ENCODE measurements around the gene TRIM36. TPM values are rescaled to one million over a fixed set of nuclear protein-coding genes. Genes with fewer than 3 reads are reported as not detected.
A peak's percentile ranks its signal among the peaks of the same experiment; 100 is the strongest.

Gene TRIM36
- total RNA-seq, 3 donors from 2014 or later: 20.6 to 45.7 (median 27.1) TPM

- Histone ChIP-seq H3K36me3 (ENCODE audit: low read depth) (no peaks in the 10 kb centered on the region), H3K9me3 (no peaks in the 10 kb centered on the region), H3K4me3 (no peak overlapping the region), H3K4me1 (ENCODE audit: low read depth) (peaks cover 12% of the 10 kb centered on the region)
- peak; percentile 49 to 76 (median 67) for DNase-seq
- TF ChIP-seq, protein P1, sequence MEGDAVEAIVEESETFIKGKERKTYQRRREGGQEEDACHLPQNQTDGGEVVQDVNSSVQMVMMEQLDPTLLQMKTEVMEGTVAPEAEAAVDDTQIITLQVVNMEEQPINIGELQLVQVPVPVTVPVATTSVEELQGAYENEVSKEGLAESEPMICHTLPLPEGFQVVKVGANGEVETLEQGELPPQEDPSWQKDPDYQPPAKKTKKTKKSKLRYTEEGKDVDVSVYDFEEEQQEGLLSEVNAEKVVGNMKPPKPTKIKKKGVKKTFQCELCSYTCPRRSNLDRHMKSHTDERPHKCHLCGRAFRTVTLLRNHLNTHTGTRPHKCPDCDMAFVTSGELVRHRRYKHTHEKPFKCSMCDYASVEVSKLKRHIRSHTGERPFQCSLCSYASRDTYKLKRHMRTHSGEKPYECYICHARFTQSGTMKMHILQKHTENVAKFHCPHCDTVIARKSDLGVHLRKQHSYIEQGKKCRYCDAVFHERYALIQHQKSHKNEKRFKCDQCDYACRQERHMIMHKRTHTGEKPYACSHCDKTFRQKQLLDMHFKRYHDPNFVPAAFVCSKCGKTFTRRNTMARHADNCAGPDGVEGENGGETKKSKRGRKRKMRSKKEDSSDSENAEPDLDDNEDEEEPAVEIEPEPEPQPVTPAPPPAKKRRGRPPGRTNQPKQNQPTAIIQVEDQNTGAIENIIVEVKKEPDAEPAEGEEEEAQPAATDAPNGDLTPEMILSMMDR (IDR thresholded peaks at IDR 0.05): no peak
- ATAC-seq: peak; percentile 88
- intact Hi-C loops (cut with DNase I, micrococcal nuclease): no loop called here
Measured at GRCh38 chr5:115179030-115179393, 9.3 kb upstream of the TRIM36 start.

DNA sequence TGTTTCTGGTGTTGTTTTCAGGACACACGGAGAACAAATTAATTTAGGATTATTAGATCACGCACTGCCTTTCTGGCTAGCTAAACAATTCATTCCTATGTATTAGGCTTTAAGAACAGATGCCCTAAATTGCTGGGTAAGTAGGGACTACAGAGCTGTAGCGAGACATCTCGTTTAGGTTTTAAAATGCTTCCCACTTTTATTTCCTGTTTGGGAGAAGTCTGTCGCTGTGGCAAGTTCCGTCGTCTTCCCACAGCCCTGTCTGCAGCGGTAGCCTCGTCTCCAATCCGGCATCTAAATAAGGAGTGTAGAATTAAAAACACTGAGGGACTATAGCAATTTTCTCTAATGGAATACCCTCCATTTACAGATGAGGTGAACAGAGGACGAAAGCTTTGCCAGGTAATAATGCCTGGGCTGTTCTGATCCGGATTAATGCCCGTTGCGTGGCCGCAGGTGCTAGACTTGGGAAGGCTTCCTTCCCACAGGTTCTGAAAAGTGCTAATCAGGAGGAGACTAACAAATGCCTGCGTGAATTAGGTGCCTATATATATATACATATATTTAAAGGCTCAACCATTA, 1.3 kb upstream of the TRIM36 start:
- TF ChIP-seq, protein P1 (IDR thresholded peaks at IDR 0.05): no peak
- Histone ChIP-seq H3K4me1 (ENCODE audit: low read depth) (peaks cover 4% of the 10 kb centered on the region), H3K9me3 (no peaks in the 10 kb centered on the region), H3K4me3 (peak overlapping the region; percentile 50), H3K36me3 (ENCODE audit: low read depth) (no peaks in the 10 kb centered on the region)
- DNase-seq: peak in 1 of 3 donors; percentile 40
- intact Hi-C loops (cut with DNase I, micrococcal nuclease): no loop called here
- ATAC-seq: no peak

DNA sequence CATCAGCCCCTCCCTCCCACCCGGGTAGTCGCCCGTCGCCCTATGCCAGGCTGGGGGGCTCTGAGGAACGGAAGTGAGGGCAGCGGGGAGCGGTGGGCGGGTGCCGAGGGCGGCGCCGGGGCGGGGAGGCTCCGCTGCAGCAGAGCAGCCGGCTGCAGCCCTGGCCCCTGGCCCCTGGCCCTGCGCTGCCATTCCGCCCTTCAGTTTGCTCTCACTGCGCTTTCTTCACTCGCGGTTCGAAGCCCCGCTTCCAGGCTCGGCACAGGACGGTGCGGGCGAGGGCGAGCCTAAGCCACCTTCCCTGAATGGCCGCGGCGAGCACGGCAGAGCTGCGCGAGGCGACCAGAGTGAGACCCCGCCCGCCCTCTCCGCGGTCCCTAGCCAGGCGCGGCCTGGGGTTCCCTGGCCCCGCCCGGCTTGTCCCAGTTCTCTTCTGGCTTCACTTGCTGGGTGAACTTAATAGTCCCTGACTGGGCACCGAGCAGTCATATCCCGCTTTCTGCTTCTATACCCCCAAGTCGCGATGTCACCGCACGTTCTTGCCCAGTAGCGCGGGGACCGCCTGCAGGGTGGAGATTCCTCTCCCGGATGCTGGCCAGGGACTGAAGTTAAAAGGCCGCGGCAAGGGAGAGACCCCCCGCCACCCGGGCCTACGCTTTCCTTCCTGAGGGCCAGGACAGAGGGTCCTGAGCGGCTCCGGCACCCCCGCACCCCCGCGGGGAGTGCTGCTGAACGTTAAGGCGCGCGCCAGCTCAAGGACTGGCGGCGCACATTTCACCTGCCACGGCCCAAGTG, 623 bp upstream of the TRIM36 start:
- no peaks in the 10 kb centered on the region for H3K36me3 ChIP-seq (ENCODE audit: low read depth)
- intact Hi-C loops (cut with DNase I, micrococcal nuclease): no loop called here
- ATAC-seq: peak; percentile 77
- peak in 1 of 3 donors; percentile 63 for DNase-seq
- H3K4me3 ChIP-seq: peak overlapping the region; percentile 50
- H3K4me1 ChIP-seq (ENCODE audit: low read depth): peaks cover 4% of the 10 kb centered on the region
- H3K9me3 ChIP-seq: peaks cover 3% of the 10 kb centered on the region
- TF ChIP-seq, protein P1 (IDR thresholded peaks at IDR 0.05): no peak

GRCh38 chr5:115168829-115169486, 750 bp downstream of the TRIM36 start:
- H3K4me1 ChIP-seq (ENCODE audit: low read depth): peaks cover under 1% of the 10 kb centered on the region
- peak in 1 of 3 donors; percentile 53 for DNase-seq
- peaks cover 6% of the 10 kb centered on the region for H3K9me3 ChIP-seq
- TF ChIP-seq, protein P1 (IDR thresholded peaks at IDR 0.05): no peak
- no peaks in the 10 kb centered on the region for H3K36me3 ChIP-seq (ENCODE audit: low read depth)
- intact Hi-C loops (cut with DNase I, micrococcal nuclease): no loop called here
- peak overlapping the region; percentile 50 for H3K4me3 ChIP-seq
- peak; percentile 23 for ATAC-seq

DNA sequence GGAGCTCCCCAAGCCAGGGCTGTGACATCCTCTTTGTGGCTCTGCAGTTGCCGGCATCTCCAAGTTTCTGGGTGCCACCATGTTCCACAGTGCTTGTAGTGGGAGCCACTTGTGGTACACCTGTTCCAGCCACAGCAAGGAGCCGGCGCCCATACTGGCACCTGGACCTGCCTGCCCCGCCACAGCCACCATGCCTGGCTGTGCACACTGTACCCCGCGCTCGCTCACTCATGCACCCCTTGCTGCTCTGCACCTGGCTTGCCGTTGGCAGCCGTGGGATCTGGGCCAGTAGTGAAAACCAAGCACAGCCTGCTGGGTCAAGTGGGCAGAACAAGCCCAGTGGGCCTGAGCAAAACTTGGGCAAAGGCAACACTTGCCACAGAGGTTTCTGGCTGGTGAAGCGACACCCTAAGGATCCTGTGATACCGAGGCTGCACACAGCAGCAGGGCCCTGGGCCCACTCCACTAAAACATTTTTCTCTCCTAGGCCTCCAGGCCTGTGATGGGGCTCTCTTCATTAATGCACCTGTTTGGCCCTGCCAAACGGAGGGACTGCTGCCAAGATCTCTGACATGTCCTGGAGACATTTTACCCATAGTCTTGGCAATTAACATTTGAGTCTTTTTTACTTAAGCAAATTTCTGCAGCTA, 2.8 kb downstream of the TRIM36 start:
- H3K36me3 ChIP-seq (ENCODE audit: low read depth): no peaks in the 10 kb centered on the region
- no peak overlapping the region for H3K4me3 ChIP-seq
- intact Hi-C loops (cut with DNase I, micrococcal nuclease): no loop called here
- DNase-seq: peak in 1 of 3 donors; percentile 50
- peaks cover 6% of the 10 kb centered on the region for H3K9me3 ChIP-seq
- ATAC-seq: no peak
- TF ChIP-seq, protein P1 (IDR thresholded peaks at IDR 0.05): no peak
- H3K4me1 ChIP-seq (ENCODE audit: low read depth): no peaks in the 10 kb centered on the region

Data from mucosa of descending colon (tissue), 3 donors.